Thoracic aorta (tissue), 2 donors: ENCODE data around the gene PIGZ. TPM values are rescaled to one million over a fixed set of nuclear protein-coding genes. Genes with fewer than 3 reads are reported as not detected.

Source experiments
- ATAC-seq: fragments of 150-250 bp; one replicate; pipeline ENCODE4 v1.8.0; 2017; ENCODE audit warnings: low read depth; ENCODE audit not compliant: insufficient number of reproducible peaks, low FRiP score
- DNase-seq: peaks from one replicate; pipeline ENCODE4 v3.0.0-alpha.2; 2020; ENCODE audit warnings: low spot score
- H3K27ac ChIP-seq, 2 donors: fragments of 200-600 bp; sonication (generic); 1 replicate in 1 of 2; 2 replicates in 1 of 2; pipeline ENCODE4 v1.5.1; 2016; ENCODE audit warnings: mild to moderate bottlenecking in 2 of 2, moderate library complexity in 2 of 2
- H3K27me3 ChIP-seq: fragments of 200-600 bp; sonication (generic); replicated peaks from 2 replicates; pipeline ENCODE4 v1.6.0; 2016; ENCODE audit warnings: mild to moderate bottlenecking; ENCODE audit not compliant: insufficient read depth
- H3K36me3 ChIP-seq: fragments of 200-600 bp; sonication (generic); one replicate; pipeline ENCODE4 v1.5.1; 2016
- H3K4me1 ChIP-seq, 2 donors: fragments of 200-600 bp; sonication (generic); 1 replicate in 1 of 2; 2 replicates in 1 of 2; pipeline versions ENCODE4 v1.5.1 to v1.6.0; 2016; ENCODE audit warnings: low read depth in 2 of 2, mild to moderate bottlenecking in 1 of 2; ENCODE audit not compliant: control insufficient read depth in 1 of 2
- H3K4me3 ChIP-seq: fragments of 200-600 bp; sonication (generic); 2 replicates; pipeline ENCODE4 v1.5.1; 2016; ENCODE audit warnings: mild to moderate bottlenecking
- H3K9me3 ChIP-seq: fragments of 200-600 bp; sonication (generic); 2 replicates; pipeline ENCODE4 v1.5.1; 2016
- CTCF ChIP-seq: fragments of 200-600 bp; sonication (generic); IDR thresholded peaks from one replicate; pipeline ENCODE4 v1.5.1; 2019; ENCODE audit warnings: antibody characterized with exemption
- total RNA-seq, 2 donors: library from RNA; depleted of rRNA; stranded (reverse); fragments of >200 nt; gene quantifications; one replicate each; pipeline versions ENCODE4 v1.1.0 to v1.2.3, GENCODE V29; 2016

Gene PIGZ
- total RNA-seq, 2 donors from 2014 or later: 11.0 to 17.4 TPM

- no peaks in the 10 kb centered on the region for H3K9me3 ChIP-seq
- ATAC-seq (no peak), DNase-seq (no peak)
- no peak for TF ChIP-seq CTCF
- H3K4me1 ChIP-seq: peaks cover 2 to 7% of the 10 kb centered on the region in 2 donors
- H3K4me3 ChIP-seq: no peak overlapping the region
- no peaks in the 10 kb centered on the region for H3K36me3 ChIP-seq
- no peak overlapping the region for H3K27ac ChIP-seq
- H3K27me3 ChIP-seq: no peaks in the 10 kb centered on the region
These were observed 40.0 kb upstream of the PIGZ start for GRCh38 chr3:197008436-197009209.

DNA sequence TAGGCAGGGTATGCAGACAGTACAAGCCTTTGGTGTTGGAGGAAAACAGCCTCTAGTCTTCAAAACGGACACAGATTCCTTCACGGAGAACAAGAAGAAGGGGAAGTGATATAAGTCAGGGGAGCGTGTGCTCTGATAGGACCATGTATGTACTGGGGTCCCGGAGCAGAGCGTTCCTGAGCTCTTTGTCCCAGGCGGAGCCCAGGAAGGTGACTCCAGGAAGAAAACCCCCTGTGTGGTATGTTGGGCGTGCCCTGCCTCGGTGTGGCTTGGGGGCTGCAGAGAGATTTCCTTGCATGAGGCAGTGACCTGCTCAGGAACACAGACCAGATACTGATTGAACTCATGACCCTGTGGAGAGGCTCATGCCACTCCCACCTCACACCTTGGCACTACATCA, 39.3 kb upstream of the PIGZ start:
- DNase-seq (no peak), ATAC-seq (no peak)
- peaks cover 3 to 9% of the 10 kb centered on the region in 2 donors for H3K4me1 ChIP-seq
- no peak overlapping the region for H3K4me3 ChIP-seq
- no peak overlapping the region for H3K27ac ChIP-seq
- H3K27me3 ChIP-seq: no peaks in the 10 kb centered on the region
- H3K36me3 ChIP-seq: no peaks in the 10 kb centered on the region
- no peak for TF ChIP-seq CTCF
- H3K9me3 ChIP-seq: no peaks in the 10 kb centered on the region

DNA sequence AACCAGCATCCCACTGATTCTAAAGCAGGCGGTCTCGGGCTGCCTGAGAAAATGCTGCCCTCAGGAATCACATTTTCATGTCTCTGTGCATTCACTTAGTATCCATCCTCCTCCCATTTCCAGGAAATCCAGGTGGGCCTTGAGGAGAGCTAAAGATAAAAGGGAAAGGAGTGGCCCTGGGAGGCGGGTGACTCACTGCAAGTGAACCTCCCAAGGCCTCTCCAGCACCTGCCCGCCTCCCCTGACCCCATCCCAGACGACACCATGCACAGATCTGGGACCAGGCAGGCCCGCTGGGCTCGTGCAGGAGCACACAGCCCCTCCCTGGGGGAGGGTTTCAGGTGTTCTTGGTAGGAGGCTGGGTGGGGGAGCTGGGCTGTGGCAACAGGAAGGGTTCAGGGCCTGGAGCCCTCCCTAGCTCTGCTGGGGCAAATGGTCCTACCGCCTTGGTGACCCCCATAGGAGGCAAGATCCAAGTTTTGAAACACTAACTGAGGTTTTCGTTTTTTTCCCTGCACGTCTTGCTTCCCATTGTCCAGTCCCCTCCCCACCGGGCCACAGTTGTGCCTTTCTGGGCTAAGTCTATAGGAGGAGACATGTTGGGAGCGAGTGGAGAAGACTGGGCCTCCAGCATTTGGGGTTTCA, 38.8 kb upstream of the PIGZ start:
- ATAC-seq: no peak
- H3K9me3 ChIP-seq: no peaks in the 10 kb centered on the region
- no peaks in the 10 kb centered on the region for H3K27me3 ChIP-seq
- DNase-seq: no peak
- H3K4me3 ChIP-seq: no peak overlapping the region
- TF ChIP-seq CTCF: no peak
- no peaks in the 10 kb centered on the region for H3K36me3 ChIP-seq
- peaks cover 3 to 9% of the 10 kb centered on the region in 2 donors for H3K4me1 ChIP-seq
- no peak overlapping the region for H3K27ac ChIP-seq

- no peaks in the 10 kb centered on the region for H3K36me3 ChIP-seq
- TF ChIP-seq CTCF: no peak
- H3K9me3 ChIP-seq: no peaks in the 10 kb centered on the region
- no peaks in the 10 kb centered on the region for H3K27me3 ChIP-seq
- ATAC-seq (no peak), DNase-seq (no peak)
- H3K4me1 ChIP-seq: peaks cover 3 to 9% of the 10 kb centered on the region in 2 donors
- no peak overlapping the region for H3K4me3 ChIP-seq
- H3K27ac ChIP-seq: no peak overlapping the region
These were observed 38.2 kb upstream of the PIGZ start for GRCh38 chr3:197006860-197007259.

- ATAC-seq (no peak), DNase-seq (no peak)
- peaks cover 3 to 9% of the 10 kb centered on the region in 2 donors for H3K4me1 ChIP-seq
These were observed 37.8 kb upstream of the PIGZ start for GRCh38 chr3:197006446-197006845.

More at GRCh38 chr3:197006446-197006845, 37.8 kb upstream of the PIGZ start:
- Histone ChIP-seq H3K27ac (no peak overlapping the region), H3K9me3 (no peaks in the 10 kb centered on the region), H3K4me3 (no peak overlapping the region), H3K36me3 (no peaks in the 10 kb centered on the region), H3K27me3 (no peaks in the 10 kb centered on the region)
- TF ChIP-seq CTCF: no peak
